Measurements from ENCODE around the gene PSME2.

The PSME2 gene

GRCh38 chr14:24179294-24179960, 33.0 kb upstream of the PSME2 start:
- DNase-seq = no peak

- no peak for DNase-seq
Measured at GRCh38 chr14:24178399-24179178, 32.2 kb upstream of the PSME2 start.

GRCh38 chr14:24177891-24178290, 31.5 kb upstream of the PSME2 start:
- DNase-seq = no peak

GRCh38 chr14:24177041-24177825, 30.8 kb upstream of the PSME2 start:
- no peak for DNase-seq

DNA sequence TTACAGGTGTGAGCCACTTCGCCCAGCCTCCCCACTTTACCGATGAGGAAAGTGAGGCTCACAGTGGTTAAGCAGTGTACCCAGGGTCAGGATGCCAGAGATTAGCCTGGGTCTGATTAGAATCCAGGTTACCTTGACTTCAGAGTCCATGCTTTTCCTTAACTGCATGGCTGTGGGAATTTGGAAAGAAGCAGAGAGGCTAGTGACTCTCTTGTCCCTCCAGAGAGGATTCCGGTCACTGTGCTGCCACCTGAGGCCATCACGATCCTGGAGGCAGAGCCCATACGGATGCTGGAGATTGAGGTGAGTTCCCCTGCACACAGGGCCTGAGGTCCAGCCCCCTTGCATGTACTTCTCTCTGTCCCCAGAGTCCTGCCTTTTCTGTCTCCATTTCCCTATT, 30.2 kb upstream of the PSME2 start:
- no peak for DNase-seq

DNA sequence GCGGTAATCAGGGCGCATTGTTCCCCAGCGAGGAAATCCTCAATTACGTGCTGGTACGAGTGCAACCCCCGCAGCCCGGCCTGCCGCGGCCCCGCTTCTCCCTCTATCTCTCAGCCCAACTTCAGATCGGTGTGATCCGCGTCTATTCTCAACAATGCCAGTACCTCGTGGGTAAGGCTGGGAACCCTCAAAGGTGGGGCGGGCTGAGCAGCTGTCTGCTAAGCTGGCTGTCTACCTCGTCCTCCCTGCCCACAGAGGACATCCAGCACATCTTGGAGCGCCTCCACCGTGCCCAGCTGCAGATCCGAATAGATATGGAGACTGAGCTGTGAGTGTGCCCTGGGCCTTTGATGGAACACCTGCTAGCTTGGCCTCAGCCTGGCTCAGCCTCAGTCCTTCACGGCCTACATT, 26.5 kb upstream of the PSME2 start:
- DNase-seq = no peak

DNA sequence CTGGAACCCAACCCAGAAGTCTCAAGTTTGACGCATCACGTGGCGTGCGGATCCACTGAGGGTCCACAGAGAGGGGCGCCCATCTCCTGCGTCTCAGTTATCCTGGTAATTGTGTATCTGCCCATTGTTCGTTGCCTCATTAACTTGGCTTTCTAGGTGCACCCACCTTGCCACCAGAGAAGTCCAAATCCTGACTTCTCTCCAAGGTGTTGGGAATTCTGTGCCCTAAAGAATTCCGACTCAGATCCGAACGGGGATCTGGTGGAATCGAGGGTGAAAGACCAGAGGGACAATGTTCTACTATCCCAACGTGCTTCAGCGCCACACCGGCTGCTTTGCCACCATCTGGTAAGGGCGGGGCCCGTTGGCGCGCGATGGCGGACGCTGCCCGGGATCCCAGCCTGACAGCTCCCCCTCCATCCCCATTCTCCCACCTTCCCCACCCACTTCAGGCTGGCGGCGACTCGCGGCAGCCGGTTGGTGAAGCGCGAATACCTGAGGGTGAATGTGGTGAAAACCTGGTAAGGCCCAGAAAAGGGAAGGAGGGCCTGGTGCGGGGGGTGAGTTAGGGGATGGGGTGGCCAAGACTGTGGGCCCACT, 26.0 kb upstream of the PSME2 start:
- peak; percentile 32 for DNase-seq

DNA sequence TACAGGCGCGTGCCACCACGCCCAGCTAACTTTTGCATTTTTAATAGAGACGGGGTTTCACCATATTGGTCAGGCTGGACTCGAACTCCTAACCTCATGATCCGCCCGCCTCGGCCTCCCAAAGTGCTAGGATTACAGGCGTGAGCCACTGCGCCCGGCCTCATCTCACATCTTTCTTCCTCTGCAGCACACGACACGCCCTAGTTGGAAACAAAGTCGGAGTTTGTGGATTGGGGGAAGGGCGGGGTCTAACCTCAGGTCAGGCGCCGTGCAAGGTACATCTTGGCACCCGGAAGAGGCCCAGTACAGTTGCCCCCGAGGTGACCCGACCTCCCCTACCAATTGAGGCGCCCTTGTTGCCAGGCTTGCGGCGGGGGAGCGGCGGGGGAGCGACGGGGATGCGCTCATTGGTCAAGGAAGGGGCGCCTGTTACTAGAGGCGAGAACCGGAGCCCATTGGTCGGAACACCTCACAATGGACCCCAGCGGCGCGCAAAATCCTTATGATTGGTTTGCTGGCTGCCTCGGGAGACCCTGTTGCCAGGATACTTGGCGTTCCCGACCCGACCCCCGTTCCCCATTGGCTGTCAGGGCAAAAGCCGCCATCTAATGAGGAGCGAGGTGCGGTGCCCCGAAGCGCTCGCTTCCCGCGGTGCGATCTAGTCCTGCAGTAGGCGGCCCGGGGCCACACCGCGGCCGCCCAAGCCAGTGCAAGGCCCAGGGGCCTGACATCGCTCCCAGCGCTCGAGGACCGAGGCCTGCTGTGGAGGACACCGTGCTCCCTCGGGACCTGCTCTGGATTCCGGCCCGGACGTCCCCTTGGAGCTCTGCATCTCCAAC, 25.2 kb upstream of the PSME2 start, which contains the start of gene REC8:
TSS of gene REC8 (plus strand) at position 659 of the 839 bp plus-strand sequence. CDS start 473 bp downstream, outside the sequence.
- peak; percentile 98 for DNase-seq

DNA sequence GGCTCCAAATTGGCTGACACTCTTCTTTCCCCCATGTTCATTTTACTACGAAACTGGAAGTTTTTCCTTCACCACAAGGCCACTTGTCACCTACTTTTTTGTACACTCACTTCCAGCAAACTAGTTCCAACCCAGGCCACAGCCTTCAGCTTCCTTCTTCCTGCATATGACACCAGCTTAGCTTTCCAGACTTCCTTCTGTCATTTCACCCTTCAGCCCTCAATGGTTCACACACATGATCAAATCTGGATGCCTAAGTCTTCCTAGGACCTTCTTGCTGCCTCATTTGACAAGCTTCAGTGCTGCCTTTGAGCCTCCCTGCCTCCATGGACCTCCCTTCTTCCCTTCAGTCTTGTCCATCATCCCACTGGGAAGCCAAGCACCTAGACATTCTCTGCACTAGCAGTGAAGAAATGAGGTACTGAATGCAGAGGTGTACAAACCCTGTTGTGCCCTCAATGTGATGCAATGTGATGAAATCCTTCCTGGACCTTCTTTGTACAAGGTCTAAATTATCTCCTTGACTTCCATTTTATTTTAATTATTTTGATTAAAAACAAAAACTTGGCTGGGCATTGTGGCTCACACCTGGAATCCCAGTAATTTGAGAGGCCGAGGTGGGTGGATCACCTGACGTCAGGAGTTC, 21.2 kb upstream of the PSME2 start:
- DNase-seq = no peak

DNA sequence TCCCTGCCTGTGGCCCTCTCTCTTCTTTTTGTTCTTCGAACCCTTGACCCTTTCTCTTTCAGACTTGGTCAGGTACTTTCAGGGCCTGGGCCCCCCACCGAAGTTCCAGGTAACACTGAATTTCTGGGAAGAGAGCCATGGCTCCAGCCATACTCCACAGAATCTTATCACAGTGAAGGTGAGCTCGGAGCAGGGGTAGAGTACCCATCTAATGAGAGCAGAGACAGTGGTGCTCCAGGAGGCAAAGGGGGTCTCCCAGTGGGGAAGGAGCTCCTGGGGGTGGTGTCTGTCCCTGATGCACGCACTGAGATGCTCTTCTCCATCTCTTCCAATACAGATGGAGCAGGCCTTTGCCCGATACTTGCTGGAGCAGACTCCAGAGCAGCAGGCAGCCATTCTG, 19.4 kb upstream of the PSME2 start:
- DNase-seq = no peak

DNA sequence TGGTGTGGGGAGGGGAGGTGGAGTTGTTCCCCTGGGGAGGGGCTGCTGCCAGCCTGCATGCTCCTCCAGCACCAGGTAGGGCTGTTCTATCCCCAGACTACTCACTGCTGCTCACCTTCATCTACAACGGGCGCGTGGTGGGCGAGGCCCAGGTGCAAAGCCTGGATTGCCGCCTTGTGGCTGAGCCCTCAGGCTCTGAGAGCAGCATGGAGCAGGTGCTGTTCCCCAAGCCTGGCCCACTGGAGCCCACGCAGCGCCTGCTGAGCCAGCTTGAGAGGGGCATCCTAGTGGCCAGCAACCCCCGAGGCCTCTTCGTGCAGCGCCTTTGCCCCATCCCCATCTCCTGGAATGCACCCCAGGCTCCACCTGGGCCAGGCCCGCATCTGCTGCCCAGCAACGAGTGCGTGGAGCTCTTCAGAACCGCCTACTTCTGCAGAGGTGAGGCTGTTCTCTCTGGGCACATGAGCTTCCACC, 18.1 kb upstream of the PSME2 start:
- DNase-seq = no peak

- DNase-seq = no peak
Measured at GRCh38 chr14:24162093-24162492, 15.7 kb upstream of the PSME2 start.

DNA sequence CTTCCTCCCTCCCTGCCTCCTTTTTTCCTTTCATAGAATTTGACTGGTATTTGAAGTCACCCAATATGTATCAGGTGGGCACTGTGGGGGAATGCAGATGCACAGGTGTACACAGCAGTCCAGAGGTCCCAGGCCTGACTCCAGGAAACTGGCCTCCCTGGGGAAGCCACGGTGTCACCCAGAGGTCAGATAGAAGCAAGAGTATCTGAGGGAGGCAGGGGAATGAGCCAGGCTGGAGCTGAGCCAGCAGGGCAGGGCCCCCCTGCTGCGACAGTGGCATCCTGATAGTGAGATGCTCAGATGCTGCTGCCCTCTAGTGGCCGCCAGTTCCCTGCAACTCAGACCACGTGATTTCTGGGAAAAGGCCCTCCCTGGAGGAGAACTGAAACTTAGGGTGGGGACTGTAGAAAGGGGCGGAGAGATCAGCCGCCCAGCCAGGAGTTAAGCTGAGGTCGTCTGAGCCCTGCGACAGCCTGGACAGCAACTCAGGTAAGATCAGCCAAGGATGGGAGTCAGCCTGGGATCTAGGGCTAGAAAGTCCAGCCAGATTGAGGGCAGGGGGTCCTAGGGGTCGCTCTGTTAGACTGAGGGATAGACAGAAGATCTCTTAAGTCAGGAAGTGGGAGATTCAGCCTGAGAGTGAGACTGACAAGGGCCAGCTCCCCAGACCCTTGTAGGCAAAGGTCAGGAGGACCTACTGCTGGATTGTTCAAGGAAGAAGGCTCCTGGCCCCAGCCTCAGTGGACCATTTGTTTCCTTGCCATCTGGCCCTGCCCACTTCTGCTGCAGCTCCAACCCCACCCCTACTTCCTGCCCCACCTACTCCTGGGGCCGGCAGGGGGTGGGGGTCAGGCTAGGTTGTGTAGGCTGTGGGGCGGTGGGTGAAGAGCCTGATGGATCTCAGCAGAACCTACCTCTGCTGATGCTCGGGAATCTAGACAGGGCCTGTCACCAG, 14.7 kb upstream of the PSME2 start, which contains the start of gene IRF9:
TSS of gene IRF9 (plus strand) at position 416 of the 955 bp plus-strand sequence. CDS start 880 bp downstream, outside the sequence.
- peak; percentile 94 for DNase-seq

- DNase-seq = no peak
Measured at GRCh38 chr14:24160499-24160849, 14.1 kb upstream of the PSME2 start.

DNA sequence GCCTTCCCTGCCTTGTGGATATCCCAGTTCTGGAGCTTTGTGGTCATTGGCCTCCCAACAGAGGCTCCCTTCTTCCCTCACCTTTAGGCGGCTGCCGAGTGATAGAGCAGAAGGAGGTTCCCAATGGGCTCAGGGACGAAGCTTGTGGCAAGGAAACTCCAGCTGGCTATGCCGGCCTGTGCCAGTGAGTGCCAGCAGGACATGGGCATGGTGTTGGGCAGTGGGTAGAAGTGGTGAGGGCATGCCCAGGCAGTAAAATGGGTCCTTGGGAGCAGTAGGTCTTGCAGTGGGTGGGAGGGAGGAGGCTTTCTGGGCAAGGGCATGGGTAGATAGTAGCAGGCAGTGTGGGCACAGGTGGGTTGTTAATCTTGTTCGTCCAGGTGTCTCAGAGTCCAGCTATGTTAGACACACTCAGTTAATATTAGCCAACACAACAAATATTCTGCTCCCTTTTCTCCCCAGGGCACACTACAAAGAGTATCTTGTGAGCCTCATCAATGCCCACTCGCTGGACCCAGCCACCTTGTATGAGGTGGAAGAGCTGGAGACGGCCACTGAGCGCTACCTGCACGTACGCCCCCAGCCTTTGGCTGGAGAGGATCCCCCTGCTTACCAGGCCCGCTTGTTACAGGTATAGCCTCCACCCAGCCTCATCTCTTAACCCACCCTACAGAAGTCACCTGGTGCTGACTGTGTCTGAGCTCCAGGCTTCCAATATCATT, 13.5 kb upstream of the PSME2 start:
- DNase-seq = no peak

DNA sequence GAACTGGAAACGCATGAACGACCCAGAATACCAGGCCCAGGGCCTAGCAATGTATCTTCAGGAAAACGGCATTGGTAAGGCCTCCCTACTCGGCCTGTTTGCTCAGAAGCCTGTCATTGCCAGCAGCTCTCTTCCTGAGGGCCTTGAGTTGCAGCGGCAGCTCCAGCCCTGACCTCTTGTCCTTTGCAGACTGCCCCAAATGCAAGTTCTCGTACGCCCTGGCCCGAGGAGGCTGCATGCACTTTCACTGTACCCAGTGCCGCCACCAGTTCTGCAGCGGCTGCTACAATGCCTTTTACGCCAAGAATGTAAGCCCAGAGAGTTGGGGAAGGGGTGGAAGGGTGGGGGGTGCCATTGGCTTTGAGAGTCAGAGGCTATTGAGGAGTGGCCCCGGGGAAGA, 10.9 kb upstream of the PSME2 start:
- no peak for DNase-seq

DNA sequence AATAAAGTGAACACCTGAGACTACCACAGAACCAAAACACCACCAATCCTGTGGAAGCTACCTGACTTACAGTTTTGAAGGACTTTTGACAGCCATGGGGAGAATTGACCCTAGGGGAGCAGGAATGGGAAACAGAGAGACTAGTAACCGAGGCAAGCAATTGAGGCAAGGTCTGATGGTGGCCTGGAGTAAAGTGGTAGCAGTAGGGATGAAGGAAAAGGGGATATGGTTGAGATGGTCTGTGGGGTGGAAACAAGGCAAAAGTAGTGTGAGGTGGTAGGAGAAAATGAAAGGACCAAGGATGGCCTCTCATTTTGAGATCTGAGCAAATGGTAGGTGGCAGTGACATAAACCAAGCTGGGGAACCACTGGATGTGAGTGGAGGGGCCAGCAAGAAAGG, 10.4 kb upstream of the PSME2 start:
- no peak for DNase-seq

GRCh38 chr14:24155100-24155499, 8.7 kb upstream of the PSME2 start:
- no peak for DNase-seq

- DNase-seq = no peak
Measured at GRCh38 chr14:24151404-24152080, 5.1 kb upstream of the PSME2 start.
